Mesenteric fat pad (tissue), 1 donor: ENCODE data around the gene HRK. TPM values are rescaled to one million over a fixed set of nuclear protein-coding genes. Genes with fewer than 3 reads are reported as not detected.
"Not testable (repeated sequence)": the region's sequence is repeated elsewhere in the genome, so short reads cannot be mapped to it uniquely, and the experiment has no call there.

Source experiments
- DNase-seq: peaks from one replicate; pipeline ENCODE4 v3.0.0-alpha.2; 2020; ENCODE audit warnings: low spot score
- total RNA-seq: library from RNA; stranded (reverse); fragmentation: NEBNext Ultra II Directional; extraction: Animal tissue kit (Norgen Biotek cat#: 25700); gene quantifications from one replicate; pipeline ENCODE4 v1.2.1, GENCODE V29; 2021
- donor health status: DM: yes; HTN: yes; CAD: no.

The HRK gene
- total RNA-seq, 1 donor from 2014 or later = not detected

DNA sequence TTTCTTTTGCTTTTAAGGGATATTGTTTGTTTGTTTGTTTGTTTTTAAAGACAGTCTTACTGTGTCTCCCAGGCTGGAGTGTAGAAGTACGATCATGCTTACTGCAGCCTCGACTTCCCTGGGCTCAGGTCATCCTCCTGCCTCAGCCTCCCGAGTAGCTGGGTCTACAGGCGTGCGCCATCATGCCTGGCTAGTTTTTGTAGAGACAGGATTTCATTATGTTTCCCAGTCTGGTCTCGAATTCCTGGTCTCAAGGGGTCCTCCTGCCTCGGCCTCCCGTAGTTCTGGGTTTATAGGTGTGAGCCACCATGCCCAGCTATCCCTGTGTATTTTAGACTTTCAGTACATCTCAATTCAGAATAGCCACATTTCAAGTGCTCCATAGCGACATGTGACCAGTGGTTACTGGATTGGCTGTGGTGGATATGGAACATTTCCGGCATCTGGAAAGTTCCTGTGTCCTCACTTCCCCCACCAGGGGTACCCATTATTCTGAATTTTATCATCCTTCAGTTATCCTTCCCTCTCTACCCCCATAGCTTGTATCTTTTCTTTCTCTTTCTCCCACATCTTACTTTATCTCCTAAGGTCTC is 61.1 kb downstream of the HRK start:
- no peak for DNase-seq

DNA sequence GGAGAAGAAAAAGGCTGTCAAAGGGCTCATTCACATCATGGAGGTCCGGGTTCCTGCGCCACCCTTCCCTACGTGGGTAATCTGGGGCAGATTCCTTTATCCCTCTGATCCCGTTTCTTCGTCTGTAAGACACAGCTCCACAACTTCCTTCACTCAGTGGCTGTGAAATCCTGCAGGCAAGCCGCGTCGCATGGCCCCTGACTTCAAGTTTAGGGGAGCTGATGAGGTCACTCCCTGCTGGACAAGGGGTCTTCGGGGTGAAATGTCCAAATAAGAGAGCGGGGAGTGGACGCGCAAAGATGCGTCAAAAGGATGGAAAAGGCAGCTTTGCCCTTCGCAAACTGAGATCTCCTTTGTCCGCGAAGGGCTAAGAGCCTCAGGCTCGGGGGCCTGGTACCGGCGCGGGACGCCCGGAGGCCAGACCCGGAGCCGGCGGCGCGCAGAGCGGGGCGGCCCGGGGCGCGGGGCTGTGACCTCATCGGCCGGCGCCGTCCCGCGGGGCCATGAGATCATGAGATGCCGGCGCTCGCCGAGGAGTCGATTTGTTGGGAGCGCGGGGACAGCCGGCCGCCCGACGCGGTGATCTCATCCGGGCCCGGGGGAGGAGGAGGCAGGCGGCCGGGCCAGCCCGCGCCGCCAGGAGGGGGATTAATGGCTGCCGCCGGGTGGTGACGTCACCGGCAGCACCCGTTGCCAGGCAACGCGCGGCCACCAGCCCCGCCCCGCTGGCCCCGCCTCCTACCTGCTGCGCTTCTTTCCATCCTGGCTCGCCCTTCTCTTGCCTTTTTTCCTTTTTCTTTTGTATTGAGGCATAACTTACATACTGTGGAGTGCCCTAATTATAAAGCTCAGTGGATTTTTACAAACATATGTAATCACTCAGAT is 62.1 kb downstream of the HRK start:
- DNase-seq = peak; percentile 95

DNA sequence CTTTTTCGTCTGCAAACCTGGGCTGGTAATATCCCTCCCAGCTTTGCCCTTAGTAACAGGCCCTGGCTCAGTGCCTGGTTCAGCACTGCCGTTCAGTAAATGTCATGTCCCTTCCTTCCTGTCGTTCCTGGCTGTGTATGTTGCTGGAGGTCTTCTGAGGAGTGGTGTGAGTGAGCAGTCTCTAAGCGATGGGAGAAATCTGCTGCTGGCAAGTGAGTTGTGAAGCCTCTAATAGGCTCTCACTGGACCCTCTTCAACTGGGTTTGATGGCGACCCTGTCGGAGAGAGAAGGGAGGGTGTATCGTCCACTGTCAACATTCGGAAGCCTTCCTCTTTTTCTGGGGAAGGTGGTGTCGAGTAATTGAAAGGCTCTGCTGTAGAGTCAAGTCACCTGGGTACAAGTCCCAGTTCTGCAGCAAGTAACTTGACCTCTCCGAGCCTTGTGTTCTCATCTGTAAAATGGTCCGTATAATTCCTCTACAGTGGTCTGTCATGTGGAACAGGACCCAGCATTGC is 62.8 kb downstream of the HRK start:
- no peak for DNase-seq

DNA sequence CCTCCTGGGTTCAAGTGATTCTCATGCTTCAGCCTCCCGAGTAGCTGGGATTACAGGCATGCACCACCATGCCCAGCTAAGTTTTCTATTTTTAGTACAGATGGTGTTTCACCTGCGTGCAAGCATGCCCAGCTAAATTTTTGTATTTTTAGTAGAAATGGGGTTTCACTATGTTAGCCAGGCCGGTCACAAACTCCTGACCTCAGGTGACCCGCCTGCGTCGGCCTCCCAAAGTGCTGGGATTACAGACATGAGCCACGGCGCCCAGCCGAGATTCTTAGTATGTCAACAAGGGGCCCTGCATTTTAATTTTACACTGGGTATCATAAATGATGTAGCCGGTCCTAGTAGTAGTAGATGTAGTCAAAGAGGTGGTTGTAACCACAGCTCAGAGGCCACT is 66.5 kb downstream of the HRK start:
- not testable (repeated sequence) for DNase-seq

DNA sequence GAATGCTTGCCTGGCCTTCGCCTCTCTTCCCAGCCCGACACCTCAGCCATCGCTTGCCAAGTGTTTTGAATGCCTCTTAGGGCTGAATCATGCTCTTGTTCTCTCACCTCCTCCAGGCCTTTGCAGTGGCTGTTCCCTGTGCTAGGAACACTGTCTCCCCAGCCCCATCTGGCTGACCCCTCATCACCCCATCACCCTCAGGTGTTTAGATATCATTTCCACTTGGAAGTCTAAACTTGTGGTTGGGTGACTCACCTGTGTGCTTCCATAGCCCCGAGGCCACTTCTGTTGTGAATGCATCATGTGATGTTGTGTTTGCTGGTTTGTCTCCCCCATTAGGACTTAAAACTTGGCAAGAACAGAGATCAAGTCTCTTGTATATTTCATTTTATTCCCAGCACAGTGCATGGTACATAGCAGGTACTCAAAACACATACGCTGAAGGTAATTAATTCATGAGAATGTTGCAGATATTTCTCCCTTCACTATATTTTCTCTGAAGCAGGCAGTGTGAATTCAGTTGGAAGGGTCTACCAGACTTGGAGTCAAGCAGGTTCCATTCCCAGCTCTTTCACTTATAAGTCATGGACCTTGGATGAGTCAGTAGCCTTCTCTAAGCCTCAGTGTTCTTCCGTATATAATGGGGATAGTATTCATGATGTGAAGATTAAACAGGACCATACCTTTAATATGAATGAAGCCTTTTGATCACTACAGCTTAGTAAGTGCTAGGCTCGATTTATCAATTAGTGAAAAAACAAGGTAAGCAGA is 67.8 kb downstream of the HRK start:
- DNase-seq = no peak

DNA sequence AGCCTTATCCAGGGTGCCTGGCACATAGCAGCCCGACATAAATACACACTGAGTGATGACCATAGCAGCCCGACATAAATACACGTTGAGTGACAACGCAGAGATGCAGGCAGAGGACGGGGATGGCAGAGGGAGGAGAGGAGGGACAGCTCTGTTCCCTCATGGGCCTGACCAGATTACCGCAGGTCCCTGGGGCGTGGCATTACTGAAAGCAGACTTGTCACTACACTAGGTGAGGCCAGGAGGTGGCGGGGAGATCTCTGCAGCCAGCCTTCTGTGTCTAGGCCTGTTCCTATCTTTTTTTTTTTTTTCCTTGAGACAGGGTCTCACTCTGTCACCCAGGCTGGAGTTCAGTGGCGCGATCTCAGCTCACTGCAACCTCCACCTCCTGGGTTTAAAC is 69.0 kb downstream of the HRK start:
- no peak for DNase-seq

DNA sequence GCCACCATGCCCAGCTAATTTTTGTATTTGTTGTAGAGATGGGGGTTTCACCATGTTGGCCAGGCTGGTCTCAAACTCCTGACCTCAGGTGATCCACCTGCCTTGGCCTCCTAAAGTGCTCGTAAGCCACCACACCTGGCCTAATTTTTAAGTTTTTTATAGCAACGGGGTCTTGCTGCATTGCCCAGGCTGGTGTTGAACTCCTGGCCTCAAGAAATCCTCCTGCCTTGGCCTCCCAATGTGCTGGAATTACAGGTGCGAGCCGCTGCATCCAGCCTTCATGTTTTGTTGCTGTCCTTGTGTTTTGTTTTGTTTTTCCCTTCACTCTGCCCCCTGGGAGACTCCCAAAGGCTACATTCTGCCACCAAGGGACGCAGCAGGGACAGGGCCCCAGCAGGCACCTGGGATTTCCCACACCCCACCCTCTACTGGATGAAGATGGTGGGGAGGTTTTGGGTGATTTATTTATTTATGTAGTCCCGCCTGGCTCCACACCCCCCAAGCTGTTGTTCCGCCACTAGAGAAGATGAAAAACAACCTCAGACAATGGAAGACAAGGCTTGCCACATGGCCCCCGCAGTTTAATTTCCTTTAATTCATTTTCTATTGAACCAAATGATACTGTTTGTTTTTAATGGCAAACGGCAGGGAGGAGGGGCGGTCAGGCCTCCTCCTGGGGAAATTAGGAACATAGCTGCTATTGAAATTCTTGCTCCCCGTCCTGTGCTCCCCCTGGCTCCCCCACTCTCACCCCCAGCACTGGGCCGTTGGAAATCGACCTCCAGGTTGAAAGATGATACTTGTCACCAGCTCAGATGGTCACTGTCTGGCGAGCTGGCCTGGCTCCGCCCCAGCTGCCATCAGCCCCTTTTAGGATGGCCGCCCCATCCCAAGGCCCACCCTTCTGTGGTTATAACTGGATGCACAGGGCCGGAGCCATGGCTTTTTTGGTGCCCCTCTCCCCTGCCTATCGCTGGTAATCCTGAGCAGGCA is 72.8 kb downstream of the HRK start:
- no peak for DNase-seq

DNA sequence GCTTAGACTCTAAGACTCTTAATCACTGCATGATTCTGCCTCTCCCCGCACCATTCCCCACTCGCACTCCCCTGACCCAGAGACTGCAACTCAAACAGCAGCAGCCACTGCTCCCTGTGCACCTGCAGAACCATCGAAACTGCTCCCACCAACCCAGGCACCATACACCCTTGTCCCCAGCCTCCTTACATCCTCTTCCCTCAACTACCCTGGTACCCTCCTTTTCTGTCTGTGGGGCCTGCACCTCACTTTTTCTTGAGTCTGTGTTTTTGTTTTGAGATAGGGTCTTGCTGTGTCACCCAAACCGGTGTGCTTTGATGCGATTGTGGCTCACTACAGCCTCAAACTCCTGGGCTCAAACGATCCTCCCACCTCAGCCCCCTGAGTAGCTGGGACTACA is 73.7 kb downstream of the HRK start:
- no peak for DNase-seq

DNA sequence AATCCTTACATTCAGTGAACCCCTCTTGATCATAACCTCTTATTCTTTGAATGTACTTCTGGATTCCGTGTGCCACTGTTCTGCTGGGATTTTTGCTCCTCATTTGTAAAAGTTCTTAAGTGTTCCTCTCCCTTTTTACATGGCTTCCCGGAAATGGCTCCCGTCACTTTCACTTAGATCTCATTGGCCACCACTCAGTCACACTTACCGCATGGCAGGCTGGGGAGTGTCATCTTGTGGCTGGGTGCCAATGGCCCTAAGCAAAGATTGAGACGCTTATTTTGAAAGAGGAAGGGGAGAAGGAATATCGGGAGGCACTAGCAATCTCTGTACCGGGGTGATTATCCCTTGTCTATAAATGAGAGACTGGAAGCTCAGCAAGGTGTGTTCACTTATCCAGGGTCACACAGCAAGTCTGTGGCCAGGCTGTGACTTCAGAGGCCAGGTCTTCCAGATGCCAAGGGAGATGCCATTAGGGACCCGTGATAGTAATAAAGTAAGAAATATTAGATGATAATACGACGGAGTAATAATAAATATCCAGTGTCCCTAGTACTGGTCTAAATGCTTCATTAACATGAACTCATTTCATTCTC is 74.3 kb downstream of the HRK start:
- no peak for DNase-seq

Other genes with a start within 250 kb of the HRK start
- gene SPRING1, start 143.4 kb downstream of the HRK start, total RNA-seq = 21.5 TPM
- 2.1 TPM for gene RNFT2, start 143.1 kb downstream of the HRK start, total RNA-seq
- 12.8 TPM for gene FBXW8, start 29.5 kb upstream of the HRK start, total RNA-seq
- gene TESC, start 218.0 kb upstream of the HRK start, total RNA-seq = 3.8 TPM